ENCODE results near the gene HIPK2.

Gene HIPK2

GRCh38 chr7:139743267-139743966 is 34.4 kb downstream of the HIPK2 start:
- TF ChIP-seq EZH2 (IDR thresholded peaks at IDR 0.05; ENCODE audit: borderline replicate concordance, low read depth, low read length, severe bottlenecking) (no peak), CTCF (IDR thresholded peaks at IDR 0.05; ENCODE audit: borderline replicate concordance, extremely low read depth, low read length, poor library complexity, severe bottlenecking) (no peak)
- no peaks in the 10 kb centered on the region for H3K36me3 ChIP-seq (ENCODE audit: insufficient read depth, low read length)
- H3K9me3 ChIP-seq (ENCODE audit: insufficient read depth, low read length, severe bottlenecking), result no peaks in the 10 kb centered on the region
- no peak overlapping the region for H3K9ac ChIP-seq (ENCODE audit: low read depth, low read length)
- no peak overlapping the region for H2AFZ ChIP-seq (ENCODE audit: low read depth, low read length)
- H4K20me1 ChIP-seq (ENCODE audit: insufficient read depth, low read length), result peaks cover 18% of the 10 kb centered on the region
- ATAC-seq (ENCODE audit: insufficient read depth, low read depth) (no peak), DNase-seq (no peak)
- H3K27me3 ChIP-seq (ENCODE audit: insufficient read depth, low read length, poor library complexity), result no peaks in the 10 kb centered on the region
- H3K27ac ChIP-seq (ENCODE audit: low read length), result no peak overlapping the region
- no peaks in the 10 kb centered on the region for H3K79me2 ChIP-seq (ENCODE audit: insufficient read depth, low read length)
- no peak overlapping the region for H3K4me2 ChIP-seq (ENCODE audit: insufficient read depth, low read length)
- no peak overlapping the region for H3K4me3 ChIP-seq (ENCODE audit: low read depth in 1 of 2, low read length in 2 of 2)
- H3K4me1 ChIP-seq (ENCODE audit: insufficient read depth, low read length), result peaks cover 7% of the 10 kb centered on the region

- no peaks in the 10 kb centered on the region for H3K36me3 ChIP-seq (ENCODE audit: insufficient read depth, low read length)
- no peaks in the 10 kb centered on the region for H3K9me3 ChIP-seq (ENCODE audit: insufficient read depth, low read length, severe bottlenecking)
- TF ChIP-seq EZH2 (IDR thresholded peaks at IDR 0.05; ENCODE audit: borderline replicate concordance, low read depth, low read length, severe bottlenecking), result no peak
- no peak for TF ChIP-seq CTCF (IDR thresholded peaks at IDR 0.05; ENCODE audit: borderline replicate concordance, extremely low read depth, low read length, poor library complexity, severe bottlenecking)
- no peak overlapping the region for H3K4me3 ChIP-seq (ENCODE audit: low read depth in 1 of 2, low read length in 2 of 2)
- H3K4me2 ChIP-seq (ENCODE audit: insufficient read depth, low read length), result no peak overlapping the region
- peaks cover 14% of the 10 kb centered on the region for H4K20me1 ChIP-seq (ENCODE audit: insufficient read depth, low read length)
- no peaks in the 10 kb centered on the region for H3K4me1 ChIP-seq (ENCODE audit: insufficient read depth, low read length)
- H3K27me3 ChIP-seq (ENCODE audit: insufficient read depth, low read length, poor library complexity), result no peaks in the 10 kb centered on the region
- no peak overlapping the region for H2AFZ ChIP-seq (ENCODE audit: low read depth, low read length)
- no peaks in the 10 kb centered on the region for H3K79me2 ChIP-seq (ENCODE audit: insufficient read depth, low read length)
- H3K27ac ChIP-seq (ENCODE audit: low read length), result no peak overlapping the region
- H3K9ac ChIP-seq (ENCODE audit: low read depth, low read length), result no peak overlapping the region
- no peak for DNase-seq
- no peak for ATAC-seq (ENCODE audit: insufficient read depth, low read depth)
These were observed 35.9 kb downstream of the HIPK2 start for GRCh38 chr7:139741789-139742344.

- no peak overlapping the region for H3K4me2 ChIP-seq (ENCODE audit: insufficient read depth, low read length)
- no peaks in the 10 kb centered on the region for H3K4me1 ChIP-seq (ENCODE audit: insufficient read depth, low read length)
- H3K36me3 ChIP-seq (ENCODE audit: insufficient read depth, low read length), result no peaks in the 10 kb centered on the region
- no peaks in the 10 kb centered on the region for H3K79me2 ChIP-seq (ENCODE audit: insufficient read depth, low read length)
- no peaks in the 10 kb centered on the region for H3K9me3 ChIP-seq (ENCODE audit: insufficient read depth, low read length, severe bottlenecking)
- H3K27ac ChIP-seq (ENCODE audit: low read length), result no peak overlapping the region
- no peak overlapping the region for H3K4me3 ChIP-seq (ENCODE audit: low read depth in 1 of 2, low read length in 2 of 2)
- TF ChIP-seq CTCF (IDR thresholded peaks at IDR 0.05; ENCODE audit: borderline replicate concordance, extremely low read depth, low read length, poor library complexity, severe bottlenecking) (no peak), EZH2 (IDR thresholded peaks at IDR 0.05; ENCODE audit: borderline replicate concordance, low read depth, low read length, severe bottlenecking) (no peak)
- H3K27me3 ChIP-seq (ENCODE audit: insufficient read depth, low read length, poor library complexity), result no peaks in the 10 kb centered on the region
- no peak overlapping the region for H3K9ac ChIP-seq (ENCODE audit: low read depth, low read length)
- ATAC-seq (ENCODE audit: insufficient read depth, low read depth) (no peak), DNase-seq (no peak)
- H4K20me1 ChIP-seq (ENCODE audit: insufficient read depth, low read length), result peaks cover 15% of the 10 kb centered on the region
- H2AFZ ChIP-seq (ENCODE audit: low read depth, low read length), result no peak overlapping the region
These were observed 36.6 kb downstream of the HIPK2 start for GRCh38 chr7:139741239-139741638.

All from DND-41 (cell line).